MM.1S (cell line): ENCODE results near the gene IL1RAP.

ENCODE experiments used
- EZH2phosphoT487 ChIP-seq: fragments of 300-600 bp; sonication (generic); IDR thresholded peaks from 2 replicates; pipeline ENCODE4 v1.6.1; 2018; ENCODE audit warnings: antibody characterized with exemption, low read length
- TF ChIP-seq, protein P1 (sequence below): fragments of 300-600 bp; sonication (generic); IDR thresholded peaks from 2 replicates; pipeline ENCODE4 v1.5.1; 2016; ENCODE audit warnings: antibody characterized with exemption, low read length, mixed read lengths

GRCh38 chr3:190695225-190695624 lies 181.3 kb downstream of the IL1RAP start:
- TF ChIP-seq, protein P1, sequence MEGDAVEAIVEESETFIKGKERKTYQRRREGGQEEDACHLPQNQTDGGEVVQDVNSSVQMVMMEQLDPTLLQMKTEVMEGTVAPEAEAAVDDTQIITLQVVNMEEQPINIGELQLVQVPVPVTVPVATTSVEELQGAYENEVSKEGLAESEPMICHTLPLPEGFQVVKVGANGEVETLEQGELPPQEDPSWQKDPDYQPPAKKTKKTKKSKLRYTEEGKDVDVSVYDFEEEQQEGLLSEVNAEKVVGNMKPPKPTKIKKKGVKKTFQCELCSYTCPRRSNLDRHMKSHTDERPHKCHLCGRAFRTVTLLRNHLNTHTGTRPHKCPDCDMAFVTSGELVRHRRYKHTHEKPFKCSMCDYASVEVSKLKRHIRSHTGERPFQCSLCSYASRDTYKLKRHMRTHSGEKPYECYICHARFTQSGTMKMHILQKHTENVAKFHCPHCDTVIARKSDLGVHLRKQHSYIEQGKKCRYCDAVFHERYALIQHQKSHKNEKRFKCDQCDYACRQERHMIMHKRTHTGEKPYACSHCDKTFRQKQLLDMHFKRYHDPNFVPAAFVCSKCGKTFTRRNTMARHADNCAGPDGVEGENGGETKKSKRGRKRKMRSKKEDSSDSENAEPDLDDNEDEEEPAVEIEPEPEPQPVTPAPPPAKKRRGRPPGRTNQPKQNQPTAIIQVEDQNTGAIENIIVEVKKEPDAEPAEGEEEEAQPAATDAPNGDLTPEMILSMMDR, result no peak
- no peak for TF ChIP-seq EZH2phosphoT487
